IMR-90 (cell line): ENCODE results near the gene C17orf50.

Source experiments
- CEBPB ChIP-seq: IDR thresholded peaks from 2 replicates; pipeline ENCODE4 v1.6.1; 2012; ENCODE audit warnings: low read depth, low read length, improper control_type of control experiment
- POLR2A ChIP-seq: IDR thresholded peaks from 2 replicates; pipeline ENCODE4 v1.6.1; 2012; ENCODE audit warnings: mild to moderate bottlenecking, low read depth, low read length
- RAD21 ChIP-seq: IDR thresholded peaks from 2 replicates; pipeline ENCODE4 v1.6.1; 2012; ENCODE audit warnings: low read length, improper control_type of control experiment
- SMC3 ChIP-seq: fragments of 150-350 bp; IDR thresholded peaks from 2 replicates; pipeline ENCODE4 v1.6.1; 2016; ENCODE audit warnings: low read depth, mild to moderate bottlenecking, antibody characterized with exemption, low read length, moderate library complexity
- TF ChIP-seq, protein P1 (sequence below): conservative IDR thresholded peaks from 2 replicates; pipeline ENCODE4 v1.5.1; 2012; ENCODE audit warnings: mild to moderate bottlenecking, low read depth, low read length, improper control_type of control experiment

- TF ChIP-seq, protein P1, sequence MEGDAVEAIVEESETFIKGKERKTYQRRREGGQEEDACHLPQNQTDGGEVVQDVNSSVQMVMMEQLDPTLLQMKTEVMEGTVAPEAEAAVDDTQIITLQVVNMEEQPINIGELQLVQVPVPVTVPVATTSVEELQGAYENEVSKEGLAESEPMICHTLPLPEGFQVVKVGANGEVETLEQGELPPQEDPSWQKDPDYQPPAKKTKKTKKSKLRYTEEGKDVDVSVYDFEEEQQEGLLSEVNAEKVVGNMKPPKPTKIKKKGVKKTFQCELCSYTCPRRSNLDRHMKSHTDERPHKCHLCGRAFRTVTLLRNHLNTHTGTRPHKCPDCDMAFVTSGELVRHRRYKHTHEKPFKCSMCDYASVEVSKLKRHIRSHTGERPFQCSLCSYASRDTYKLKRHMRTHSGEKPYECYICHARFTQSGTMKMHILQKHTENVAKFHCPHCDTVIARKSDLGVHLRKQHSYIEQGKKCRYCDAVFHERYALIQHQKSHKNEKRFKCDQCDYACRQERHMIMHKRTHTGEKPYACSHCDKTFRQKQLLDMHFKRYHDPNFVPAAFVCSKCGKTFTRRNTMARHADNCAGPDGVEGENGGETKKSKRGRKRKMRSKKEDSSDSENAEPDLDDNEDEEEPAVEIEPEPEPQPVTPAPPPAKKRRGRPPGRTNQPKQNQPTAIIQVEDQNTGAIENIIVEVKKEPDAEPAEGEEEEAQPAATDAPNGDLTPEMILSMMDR: no peak
- TF ChIP-seq RAD21: no peak
- no peak for TF ChIP-seq SMC3
- TF ChIP-seq CEBPB: no peak
- no peak for TF ChIP-seq POLR2A
Observed at GRCh38 chr17:35752471-35752870, 8.2 kb upstream of the C17orf50 start.
